SU-DHL-6 (cell line): ENCODE measurements around the gene SLC1A5.

ENCODE experiments used
- EZH2phosphoT487 ChIP-seq: fragments of 200-600 bp; sonication (generic), shearing (Covaris generic); conservative IDR thresholded peaks from 2 replicates; pipeline ENCODE4 v1.6.1; 2018; ENCODE audit warnings: mild to moderate bottlenecking, antibody characterized with exemption, low read length, moderate library complexity, mixed read lengths
- TF ChIP-seq, protein P1 (sequence below): fragments of 200-600 bp; sonication (generic); IDR thresholded peaks from one replicate; pipeline ENCODE4 v1.5.1; 2017; ENCODE audit warnings: antibody characterized with exemption, mild to moderate bottlenecking, low read length, moderate library complexity; ENCODE audit not compliant: insufficient read depth, poor library complexity, severe bottlenecking

DNA sequence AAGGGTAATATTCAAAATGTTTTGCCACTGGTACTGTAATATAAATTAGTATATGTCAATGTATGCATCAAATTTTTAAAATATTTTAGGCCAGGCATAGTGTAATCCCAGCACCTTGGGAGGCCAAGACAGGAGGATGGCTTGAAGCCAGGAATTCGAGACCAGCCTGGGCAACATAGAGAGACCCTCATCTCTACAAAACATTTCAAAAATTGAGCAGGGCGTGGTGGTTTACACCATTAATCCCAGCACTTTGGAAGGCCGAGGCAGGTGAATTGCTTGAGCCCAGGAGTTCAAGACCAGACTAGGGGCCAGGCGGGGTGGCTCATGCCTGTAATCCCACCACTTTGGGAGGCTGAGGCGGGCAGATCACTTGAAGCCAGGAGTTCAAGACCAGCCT is 28.0 kb downstream of the SLC1A5 start:
- TF ChIP-seq, protein P1, sequence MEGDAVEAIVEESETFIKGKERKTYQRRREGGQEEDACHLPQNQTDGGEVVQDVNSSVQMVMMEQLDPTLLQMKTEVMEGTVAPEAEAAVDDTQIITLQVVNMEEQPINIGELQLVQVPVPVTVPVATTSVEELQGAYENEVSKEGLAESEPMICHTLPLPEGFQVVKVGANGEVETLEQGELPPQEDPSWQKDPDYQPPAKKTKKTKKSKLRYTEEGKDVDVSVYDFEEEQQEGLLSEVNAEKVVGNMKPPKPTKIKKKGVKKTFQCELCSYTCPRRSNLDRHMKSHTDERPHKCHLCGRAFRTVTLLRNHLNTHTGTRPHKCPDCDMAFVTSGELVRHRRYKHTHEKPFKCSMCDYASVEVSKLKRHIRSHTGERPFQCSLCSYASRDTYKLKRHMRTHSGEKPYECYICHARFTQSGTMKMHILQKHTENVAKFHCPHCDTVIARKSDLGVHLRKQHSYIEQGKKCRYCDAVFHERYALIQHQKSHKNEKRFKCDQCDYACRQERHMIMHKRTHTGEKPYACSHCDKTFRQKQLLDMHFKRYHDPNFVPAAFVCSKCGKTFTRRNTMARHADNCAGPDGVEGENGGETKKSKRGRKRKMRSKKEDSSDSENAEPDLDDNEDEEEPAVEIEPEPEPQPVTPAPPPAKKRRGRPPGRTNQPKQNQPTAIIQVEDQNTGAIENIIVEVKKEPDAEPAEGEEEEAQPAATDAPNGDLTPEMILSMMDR: no peak
- no peak for TF ChIP-seq EZH2phosphoT487
